GM18499 (cell line): ENCODE results near the gene SNRPD3.
"Not testable (repeated sequence)": the region's sequence is repeated elsewhere in the genome, so short reads cannot be mapped to it uniquely, and the experiment has no call there.

Experiments used
- ATAC-seq: cut with Tn5 transposase; IDR thresholded peaks from one replicate; pipeline ENCODE4 v1.9.1; 2021; ENCODE audit warnings: moderate number of reproducible peaks; ENCODE audit not compliant: insufficient read depth, unreplicated experiment

Gene SNRPD3

GRCh38 chr22:24589518-24590030 lies 33.8 kb downstream of the SNRPD3 start:
- ATAC-seq = no peak

GRCh38 chr22:24590596-24591173 lies 34.9 kb downstream of the SNRPD3 start:
- no peak for ATAC-seq

GRCh38 chr22:24591286-24591830 lies 35.6 kb downstream of the SNRPD3 start:
- no peak for ATAC-seq

GRCh38 chr22:24592058-24592850 lies 36.5 kb downstream of the SNRPD3 start:
- ATAC-seq = no peak

GRCh38 chr22:24592851-24593558 lies 37.2 kb downstream of the SNRPD3 start, which contains the start of gene LRRC75B:
Gene LRRC75B, minus strand, starts transcription at chr22:24593073. Its CDS starts 34 bp downstream, at chr22:24593039.
- no peak for ATAC-seq

- ATAC-seq = not testable (repeated sequence)
Measured at GRCh38 chr22:24593559-24593835, 37.7 kb downstream of the SNRPD3 start.

GRCh38 chr22:24593836-24594568 lies 38.2 kb downstream of the SNRPD3 start:
- ATAC-seq = no peak

- no peak for ATAC-seq
Measured at GRCh38 chr22:24594569-24595120, 38.8 kb downstream of the SNRPD3 start.

- no peak for ATAC-seq
Measured at GRCh38 chr22:24595228-24595627, 39.4 kb downstream of the SNRPD3 start.

- ATAC-seq = no peak
Measured at GRCh38 chr22:24595863-24596262, 40.1 kb downstream of the SNRPD3 start.

GRCh38 chr22:24597076-24597475 lies 41.3 kb downstream of the SNRPD3 start:
- ATAC-seq = not testable (repeated sequence)

- ATAC-seq = no peak
Measured at GRCh38 chr22:24599514-24599913, 43.7 kb downstream of the SNRPD3 start.

GRCh38 chr22:24599958-24600715 lies 44.3 kb downstream of the SNRPD3 start:
- not testable (repeated sequence) for ATAC-seq

GRCh38 chr22:24601217-24602104 lies 45.7 kb downstream of the SNRPD3 start:
- no peak for ATAC-seq

GRCh38 chr22:24602105-24602749 lies 46.4 kb downstream of the SNRPD3 start:
- ATAC-seq = not testable (repeated sequence)

- not testable (repeated sequence) for ATAC-seq
Measured at GRCh38 chr22:24602847-24603769, 47.3 kb downstream of the SNRPD3 start, which contains the start of gene GGT1. Gene GGT1, plus strand, starts transcription at chr22:24603193. Its CDS starts 7,889 bp downstream, at chr22:24611082.
